ENCODE results near the gene NAA15.
A peak's percentile ranks its signal among the peaks of the same experiment; 100 is the strongest.
"Not testable (repeated sequence)": the region's sequence is repeated elsewhere in the genome, so short reads cannot be mapped to it uniquely, and the experiment has no call there.

The NAA15 gene

DNA sequence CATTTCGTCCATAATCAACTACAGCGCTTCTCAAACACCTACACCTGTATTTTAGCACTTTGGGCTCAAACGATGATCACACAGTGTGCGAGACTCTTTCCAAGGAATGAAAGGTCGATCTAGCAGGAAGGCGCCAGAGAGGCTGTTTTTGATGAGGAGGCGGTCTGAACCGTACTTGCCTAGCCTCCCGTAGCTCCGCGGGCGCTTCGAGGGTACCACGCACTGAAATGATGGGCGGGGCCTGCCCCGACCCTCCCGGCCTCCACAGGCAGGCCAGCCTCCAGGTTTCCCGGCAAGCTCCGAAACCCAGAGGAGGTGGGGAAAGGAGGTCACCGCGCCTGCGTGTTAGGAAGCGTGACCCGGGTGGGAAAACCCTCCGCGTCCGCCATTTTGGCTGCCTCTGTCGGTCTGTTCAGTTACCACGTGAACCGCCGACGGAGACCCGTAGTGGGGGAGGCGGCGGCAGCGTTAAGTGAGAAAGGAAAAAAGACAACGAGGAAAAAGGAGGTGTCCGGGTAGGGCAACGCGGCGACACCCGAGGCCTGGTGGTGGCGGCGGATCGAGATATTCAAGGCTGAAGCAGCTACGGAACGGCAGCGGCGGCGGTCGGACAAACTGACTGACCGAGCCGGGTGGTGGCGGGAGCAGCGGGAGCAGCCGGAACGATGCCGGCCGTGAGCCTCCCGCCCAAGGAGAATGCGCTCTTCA is at the start of gene NAA15:
Gene NAA15 (plus strand): TSS at position 393 of the 708 bp plus-strand sequence. CDS start 273 bp downstream, at position 666.
- DNase-seq (ENCODE audit: low read depth, low spot score) = peak; percentile 95

DNA sequence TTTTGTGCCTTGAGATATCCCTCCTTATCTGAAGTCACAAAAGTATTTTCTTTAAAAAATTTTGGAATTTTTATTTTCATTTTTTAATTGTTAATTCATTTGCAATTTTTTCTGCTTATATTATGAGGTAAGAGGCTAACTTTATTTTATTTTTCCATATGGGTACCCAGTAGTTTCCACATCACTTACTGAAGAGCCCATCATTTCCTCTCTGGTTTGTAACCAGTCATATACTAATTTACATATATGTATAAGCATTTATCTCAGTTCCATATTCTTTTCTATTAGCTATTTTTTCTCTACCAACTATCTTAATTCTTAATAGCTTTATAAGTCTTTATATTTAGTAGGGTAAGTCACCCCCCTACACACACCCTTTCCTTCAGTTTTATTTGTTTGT is 48.3 kb upstream of the NAA15 start:
- DNase-seq (ENCODE audit: low read depth, low spot score) = no peak

DNA sequence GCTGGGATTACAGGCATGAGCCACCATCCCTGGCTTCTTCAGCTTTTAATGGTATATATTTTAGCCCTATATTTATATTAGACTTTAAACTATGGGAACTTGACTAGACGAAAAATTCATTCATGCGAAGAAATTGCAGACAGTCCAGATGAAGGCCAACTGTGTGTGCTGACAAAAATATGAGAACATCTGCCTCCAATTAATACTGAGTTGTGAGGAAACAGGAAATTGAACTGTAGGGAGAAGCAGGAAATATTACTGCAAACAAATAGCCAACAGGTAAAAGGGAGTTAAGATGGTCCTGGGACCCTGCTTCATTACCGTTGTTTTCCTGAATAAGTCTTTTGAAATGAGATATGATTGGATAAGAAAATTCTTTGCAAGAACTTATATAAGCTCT is 47.6 kb upstream of the NAA15 start:
- no peak for DNase-seq (ENCODE audit: low read depth, low spot score)

DNA sequence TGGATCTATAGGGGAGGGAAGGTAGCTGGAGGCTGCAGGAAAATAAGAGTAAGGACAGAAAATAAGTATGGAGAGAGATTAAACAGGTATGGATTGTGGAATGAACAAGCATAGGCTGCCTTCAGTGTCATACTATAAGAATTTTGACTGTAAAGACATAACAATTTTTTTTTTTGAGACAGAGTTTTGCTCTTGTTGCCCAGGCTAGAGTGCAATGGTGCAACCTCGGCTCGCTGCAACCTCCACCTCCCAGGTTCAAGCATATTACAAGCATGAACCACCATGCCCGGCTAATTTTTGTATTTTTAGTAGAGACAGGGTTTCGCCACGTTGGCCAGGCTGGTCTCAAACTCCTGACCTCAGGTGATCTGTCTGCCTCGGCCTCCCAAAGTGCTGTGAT is 45.7 kb upstream of the NAA15 start:
- not testable (repeated sequence) for DNase-seq (ENCODE audit: low read depth, low spot score)

DNA sequence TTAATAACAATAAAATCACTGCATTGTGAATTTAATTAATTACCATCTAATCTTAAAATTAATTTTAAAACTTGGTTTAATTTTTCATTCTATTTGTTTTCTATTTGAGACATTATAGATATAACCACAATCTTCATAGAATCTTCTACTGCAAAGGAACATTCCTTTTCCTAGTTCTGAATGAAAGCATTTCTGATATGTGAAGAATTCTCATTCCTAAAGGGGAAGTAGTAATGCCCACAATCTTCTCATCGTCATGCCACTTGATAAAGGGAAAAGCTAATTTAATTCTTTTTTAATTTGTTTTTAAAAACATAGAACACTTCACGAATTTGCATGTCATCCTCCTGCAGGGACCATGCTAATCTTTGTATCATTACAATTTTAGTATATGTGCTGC is 45.0 kb upstream of the NAA15 start:
- DNase-seq (ENCODE audit: low read depth, low spot score) = no peak

DNA sequence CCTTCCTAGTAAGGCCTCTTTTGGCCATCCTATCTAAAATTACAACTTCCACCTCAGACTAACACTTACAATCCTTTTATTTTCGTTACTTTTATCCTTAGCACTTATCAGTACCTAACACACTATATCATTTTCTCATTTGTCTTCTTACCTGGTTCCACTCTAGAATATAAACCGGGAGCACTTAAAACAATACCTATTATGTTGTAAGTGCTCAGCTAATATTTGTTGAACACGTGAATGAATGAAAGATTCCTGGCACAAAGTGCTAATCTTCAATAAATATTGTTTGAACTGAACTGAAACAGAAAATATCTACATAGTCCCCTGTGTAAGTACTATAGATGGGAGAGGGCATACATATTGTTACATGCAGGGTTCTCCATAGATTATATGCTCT is 35.7 kb upstream of the NAA15 start:
- DNase-seq (ENCODE audit: low read depth, low spot score) = no peak

DNA sequence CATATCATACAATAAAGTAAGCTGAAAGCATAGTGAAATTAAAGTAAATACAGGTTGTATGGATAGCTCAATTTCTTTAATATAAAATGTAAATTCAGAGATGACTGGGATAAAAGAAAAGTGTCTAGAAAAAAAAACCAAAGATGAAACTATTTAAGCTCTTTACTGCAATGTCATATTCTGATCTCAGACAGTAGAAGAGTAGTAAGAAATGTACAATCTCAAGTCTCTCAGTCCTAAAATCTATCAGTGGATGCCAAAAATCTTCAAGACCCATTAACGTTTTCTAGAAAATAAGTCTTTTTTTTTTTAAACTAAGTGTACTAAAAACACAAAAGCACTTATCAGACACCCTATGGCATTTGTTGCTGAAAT is 35.1 kb upstream of the NAA15 start:
- no peak for DNase-seq (ENCODE audit: low read depth, low spot score)

DNA sequence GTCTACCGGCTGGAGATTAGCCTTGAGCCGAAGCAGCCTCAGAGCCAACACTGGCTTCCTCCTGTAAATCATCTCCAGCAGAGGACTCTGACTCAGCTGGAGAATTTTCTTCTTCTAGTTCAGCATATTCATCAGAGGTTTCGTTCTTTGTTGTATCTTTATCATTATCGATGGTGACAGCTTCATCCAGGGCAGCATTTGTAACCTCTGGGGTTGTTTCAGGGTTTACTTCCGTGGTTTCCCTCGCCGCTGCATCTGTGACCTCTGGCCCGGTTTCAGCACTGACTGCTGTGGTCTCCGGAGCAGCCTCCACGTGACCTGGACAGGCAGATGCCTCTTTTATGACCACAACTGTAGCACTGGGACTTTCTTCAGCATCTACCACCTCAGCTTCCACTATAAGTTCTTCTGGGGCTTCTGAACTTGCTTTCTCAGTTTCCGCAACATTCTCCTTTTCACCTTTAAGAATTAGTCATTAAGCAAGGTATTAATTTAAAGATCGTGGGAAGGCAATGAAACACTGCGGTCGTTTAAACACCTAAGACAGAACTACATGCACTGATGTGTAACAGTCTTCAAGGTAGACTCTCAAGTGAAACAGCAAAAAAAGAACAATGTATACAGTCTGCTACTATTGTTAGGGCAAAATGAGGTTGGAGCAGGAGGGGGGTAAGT is 34.6 kb upstream of the NAA15 start:
- peak; percentile 40 for DNase-seq (ENCODE audit: low read depth, low spot score)

DNA sequence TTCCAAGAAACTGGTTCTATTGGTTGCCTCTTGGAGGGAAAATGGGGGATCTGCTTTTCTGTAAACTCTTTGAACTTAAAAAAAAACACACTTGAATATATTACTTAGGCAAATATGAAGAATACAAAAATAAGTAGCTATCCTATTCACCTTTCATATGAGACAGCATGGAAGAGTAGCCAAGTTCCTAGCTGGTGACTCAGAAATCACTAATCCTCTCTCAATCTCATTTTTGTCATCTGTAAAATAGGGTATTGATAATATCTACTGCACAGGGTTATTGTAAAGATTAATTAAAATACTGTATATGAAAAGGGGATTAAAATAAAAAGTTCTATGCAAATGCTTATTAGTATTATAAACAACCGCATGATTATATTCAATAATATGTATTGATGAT is 34.0 kb upstream of the NAA15 start:
- no peak for DNase-seq (ENCODE audit: low read depth, low spot score)

DNA sequence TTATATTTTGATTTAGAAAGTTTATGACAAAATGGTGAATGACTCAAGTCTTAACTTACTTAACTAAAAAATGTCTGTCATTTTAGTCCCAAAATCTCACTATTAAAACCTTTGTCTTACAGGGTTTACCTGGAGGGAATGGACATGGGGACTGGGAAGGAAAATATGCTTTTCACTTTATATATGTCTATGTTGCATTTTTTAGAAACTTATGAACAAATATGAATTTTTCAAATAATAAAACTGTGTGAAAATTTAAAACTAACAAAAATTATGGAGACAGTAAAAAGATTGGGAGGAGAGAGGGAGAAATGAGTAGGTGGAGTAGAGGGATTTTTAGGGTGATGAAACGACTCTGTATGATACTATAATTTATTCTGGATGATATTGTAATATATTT is 27.5 kb upstream of the NAA15 start:
- no peak for DNase-seq (ENCODE audit: low read depth, low spot score)

DNA sequence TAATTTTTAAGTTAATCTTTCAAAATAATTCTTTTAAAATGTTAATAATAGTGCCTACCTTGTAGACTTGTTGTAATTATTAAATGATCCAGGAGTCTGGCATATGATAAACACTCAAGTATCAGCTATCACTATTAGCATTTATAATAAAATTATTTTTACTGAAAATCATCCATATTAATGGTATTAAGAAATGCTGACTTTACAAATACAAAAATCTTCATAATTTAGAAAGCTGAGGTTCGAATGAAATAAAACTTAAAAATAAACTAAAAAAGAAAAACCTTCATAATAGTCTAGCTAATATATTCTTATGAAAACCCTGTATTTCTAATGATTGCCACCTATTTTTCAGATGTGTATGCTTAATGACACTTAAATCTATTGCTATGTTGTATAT is 26.5 kb upstream of the NAA15 start:
- no peak for DNase-seq (ENCODE audit: low read depth, low spot score)

DNA sequence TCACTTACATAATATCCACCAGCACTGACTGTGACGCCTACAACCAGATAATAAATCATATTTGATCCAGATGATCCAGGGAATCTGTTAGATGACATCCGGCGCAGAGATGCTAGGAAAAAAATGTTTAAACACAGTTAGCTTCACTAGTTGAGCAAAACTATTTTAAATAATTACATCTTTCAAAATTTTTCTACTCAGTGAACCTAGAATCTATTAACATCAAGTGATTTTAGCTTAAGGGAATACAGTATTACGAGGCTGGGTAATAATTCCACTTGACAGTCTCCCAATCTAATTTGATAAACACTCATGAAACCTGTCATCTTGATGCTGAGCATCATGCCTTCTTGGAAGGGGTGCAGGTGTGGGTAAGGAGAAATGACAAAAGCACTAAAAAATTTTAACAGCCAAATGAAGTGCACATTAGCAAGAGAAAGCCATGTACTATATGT is 26.0 kb upstream of the NAA15 start:
- DNase-seq (ENCODE audit: low read depth, low spot score) = no peak

DNA sequence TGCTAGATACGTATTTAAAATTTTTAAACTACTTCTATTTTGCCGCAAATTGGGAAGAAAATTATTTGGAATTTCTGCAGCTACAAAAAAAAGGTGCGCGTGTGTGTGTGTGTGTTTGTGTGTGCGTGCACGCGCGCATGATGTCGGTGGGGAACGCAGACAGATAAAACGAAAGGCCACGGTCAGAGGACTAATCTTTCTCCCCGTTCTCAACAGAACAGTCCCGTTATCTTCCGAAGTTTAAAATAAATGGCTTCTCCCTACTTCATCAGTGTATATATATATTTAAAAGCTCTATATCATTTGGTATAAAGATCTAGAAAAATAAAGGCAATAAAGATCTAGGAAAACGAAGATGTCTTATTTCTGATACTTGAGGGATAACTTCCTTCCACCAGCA is 22.8 kb upstream of the NAA15 start:
- no peak for DNase-seq (ENCODE audit: low read depth, low spot score)

DNA sequence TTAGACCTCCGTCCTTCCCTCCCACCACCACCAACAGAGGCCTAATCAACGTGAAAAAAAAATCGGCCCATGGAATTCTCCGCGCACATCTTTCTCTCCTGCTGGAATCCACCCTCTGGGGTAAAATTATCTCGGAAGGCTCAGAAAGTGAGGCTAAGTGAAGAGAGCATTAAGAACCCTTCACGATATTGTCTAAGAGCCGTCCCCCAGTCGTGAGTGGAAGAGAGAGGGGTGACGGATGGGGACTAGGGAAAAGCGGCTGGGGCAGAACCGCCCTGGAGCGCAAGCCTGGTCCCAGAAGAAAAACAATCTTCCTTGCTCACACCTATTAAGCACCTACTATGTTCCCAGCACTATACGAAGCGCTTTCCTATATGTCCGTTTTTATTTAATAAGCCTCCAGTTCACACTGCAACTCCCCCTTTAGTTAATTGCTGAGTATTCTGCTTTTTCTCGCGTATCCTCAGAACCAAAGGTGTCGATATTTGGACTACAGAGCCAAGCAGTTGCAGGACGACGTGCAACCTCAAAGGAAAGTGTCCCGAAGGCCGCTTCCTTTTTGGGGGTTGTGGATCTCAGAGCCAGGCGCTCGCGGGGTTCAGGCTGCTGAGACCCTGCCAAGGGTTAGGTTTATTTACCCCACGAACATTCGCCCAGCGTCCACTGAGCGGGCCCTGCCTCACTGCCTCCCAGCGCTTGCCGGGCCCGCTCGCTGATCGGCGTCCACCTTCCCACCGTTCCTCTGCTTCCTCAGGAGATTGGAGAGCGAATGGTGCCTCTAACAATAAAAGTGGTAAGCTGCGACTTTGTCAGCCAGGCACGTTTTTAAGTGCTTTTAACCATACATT is 22.2 kb upstream of the NAA15 start:
- no peak for DNase-seq (ENCODE audit: low read depth, low spot score)

DNA sequence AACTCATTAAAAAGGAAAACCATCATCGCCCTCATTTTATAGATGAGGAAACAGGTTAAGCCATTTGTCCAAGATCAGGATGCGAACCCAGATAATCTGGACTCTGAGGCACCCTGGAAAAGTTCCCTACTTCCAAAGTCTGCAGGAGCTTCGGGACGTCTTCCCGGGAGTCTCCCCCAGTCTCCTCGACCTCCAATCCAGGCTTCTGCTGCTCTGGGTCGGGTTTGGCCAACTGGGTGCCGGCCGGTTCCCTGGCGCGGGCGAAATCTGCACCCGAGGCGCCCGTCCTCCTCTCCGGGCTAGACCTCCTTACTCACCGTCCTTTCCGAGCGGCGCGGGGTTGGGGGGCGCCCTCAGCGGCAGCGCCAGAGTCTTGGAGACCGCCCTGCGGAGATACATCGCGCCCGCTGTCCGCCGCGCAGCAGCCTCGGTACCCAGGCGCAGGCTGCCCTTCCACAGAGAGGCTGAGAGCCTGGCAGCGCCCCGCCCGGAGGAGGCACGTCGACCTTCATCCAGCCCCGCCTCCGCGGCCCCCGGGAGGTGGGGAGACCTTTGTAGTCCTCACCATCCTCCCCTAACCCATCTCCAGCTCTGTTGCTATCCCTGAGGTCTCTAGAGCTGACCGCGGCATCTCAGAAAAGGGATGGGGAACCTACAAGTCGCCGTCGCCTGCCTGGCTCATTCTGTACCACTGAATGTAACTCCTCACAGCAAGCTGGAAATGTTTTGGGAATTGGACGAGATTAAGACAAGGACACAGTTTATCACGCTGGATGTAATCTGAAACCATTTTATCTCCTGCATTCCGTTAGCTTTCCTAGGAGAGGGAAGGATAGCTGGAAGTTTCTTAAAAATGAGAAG is 21.3 kb upstream of the NAA15 start, which contains the start of gene MGARP:
Gene MGARP (minus strand): TSS at position 466 of the 861 bp plus-strand sequence. CDS start 67 bp downstream, at position 399.
- DNase-seq (ENCODE audit: low read depth, low spot score) = no peak

DNA sequence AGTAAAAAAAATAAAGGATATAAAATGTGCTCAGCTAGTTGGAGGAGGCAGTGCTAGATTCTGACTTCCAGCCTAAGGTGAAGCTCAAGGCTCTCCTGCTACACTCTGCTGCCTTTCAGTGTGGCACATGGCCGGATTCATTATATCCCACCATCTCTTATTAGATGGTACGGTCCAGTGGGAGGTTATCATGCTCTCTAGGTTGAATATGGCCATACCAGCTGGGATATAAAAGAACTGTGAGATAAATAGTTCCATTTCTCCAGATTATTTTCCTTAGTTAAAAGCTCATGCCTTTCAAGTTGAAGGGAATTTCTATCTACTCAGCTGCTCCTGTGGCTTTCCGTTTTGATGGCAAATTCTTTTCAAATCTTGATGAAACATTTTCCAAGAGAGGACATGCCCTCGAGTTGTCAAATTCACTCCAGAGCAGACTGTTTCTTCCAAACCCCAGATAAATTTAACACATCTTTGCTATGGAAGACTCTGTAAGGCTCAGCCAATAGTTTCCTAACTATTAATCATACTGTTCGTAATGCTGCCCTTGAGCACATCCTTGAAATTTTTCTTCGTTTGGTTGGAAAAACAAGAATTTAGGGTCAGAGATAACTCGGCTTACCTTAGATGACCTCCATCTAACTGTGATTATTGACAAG is 19.1 kb upstream of the NAA15 start:
- DNase-seq (ENCODE audit: low read depth, low spot score) = no peak

DNA sequence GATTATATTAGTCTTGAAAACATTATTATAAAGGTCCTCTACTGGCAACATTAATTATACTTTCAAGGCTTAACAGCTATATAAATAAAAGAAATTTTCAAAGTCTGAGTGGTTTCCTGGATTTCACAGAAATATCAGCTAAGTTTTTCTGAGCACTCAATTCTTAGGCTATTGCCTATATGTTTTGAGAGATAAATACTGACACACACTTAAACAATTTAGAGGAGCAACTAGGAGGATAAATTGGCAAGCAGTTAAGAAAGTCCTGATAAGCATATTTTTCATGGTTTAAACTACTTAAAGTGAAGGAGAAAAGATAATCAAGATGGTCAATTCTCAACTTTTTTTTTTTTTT is 18.6 kb upstream of the NAA15 start:
- DNase-seq (ENCODE audit: low read depth, low spot score) = no peak

DNA sequence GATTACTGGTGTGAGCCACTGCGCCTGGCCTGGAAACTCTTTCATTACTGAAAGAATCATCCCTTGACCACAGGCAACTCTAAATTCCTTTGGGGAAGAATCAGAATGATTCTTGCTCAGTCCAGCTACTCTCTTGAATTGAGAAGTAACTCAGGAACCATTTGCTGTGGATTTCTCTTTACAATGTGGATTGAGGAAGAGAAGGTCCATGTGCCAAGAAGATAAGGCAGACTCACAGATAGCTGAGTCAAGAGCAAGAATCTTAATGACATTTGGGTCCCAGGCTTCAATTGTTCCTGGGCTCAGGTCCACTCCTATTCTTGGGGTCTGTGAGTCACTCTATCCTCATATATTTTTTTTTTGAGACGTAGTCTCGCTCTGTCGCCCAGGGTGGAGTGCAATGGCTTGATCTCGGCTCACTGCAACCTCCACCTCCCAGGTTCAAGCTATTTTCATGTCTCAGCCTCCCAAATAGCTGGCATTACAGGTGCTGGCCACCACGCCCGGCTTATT is 15.1 kb upstream of the NAA15 start:
- DNase-seq (ENCODE audit: low read depth, low spot score) = no peak

DNA sequence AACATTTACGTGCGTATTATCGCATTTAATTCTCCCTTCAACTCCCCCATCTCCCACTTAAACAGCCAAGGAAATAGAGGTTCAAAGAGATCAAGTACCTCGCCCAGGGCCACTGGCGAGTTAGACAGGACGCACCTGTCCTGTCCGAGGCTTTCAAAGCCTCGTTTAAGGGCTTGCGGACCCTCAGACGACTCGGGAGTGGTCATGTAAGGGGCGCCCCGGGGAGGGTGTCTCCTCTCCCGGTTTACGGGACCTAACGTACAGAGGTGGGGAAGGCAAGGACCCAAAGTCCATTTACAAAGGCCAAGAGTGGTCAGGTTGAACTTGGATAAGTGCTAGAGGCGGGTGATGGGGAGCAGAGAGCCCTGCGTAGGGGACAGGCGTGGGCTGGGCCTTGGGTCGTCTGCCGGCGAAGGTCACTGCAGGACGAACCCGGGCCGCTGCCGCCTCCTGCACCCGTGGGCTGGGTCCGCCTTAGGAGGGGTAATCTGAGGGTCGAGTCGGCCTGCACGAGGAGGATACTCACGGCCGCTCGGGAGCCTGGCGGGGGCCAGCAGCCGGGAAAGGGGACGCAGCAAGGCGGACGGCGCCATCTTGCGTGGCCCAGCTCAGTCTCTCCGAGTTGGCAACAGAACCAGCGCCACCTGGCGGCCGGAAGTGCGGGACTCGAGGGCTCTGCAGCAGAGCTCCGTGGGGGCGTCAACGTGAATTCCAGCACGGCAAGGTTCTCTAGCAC is 5.9 kb upstream of the NAA15 start:
- DNase-seq (ENCODE audit: low read depth, low spot score) = no peak

DNA sequence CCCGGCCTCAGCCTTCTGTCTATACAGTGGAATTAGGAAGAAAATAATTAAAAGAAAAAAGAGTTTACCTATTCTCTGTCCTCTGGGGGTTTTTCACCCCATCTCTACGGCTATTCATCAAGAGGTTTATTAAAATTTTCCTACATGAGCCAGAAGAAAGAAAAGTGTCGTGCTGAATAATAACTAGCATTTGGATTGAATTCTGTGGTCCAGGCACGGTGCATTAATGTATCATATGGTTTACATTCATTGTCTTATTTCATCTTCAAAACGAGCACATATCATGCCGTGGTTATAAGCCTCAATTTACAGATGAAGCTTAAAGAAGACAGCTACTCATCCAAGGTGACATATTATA is 5.4 kb upstream of the NAA15 start:
- no peak for DNase-seq (ENCODE audit: low read depth, low spot score)
